Keratinocyte (primary cell): Measurements from ENCODE around the gene POU6F1. TPM values are rescaled to one million over a fixed set of nuclear protein-coding genes. Genes with fewer than 3 reads are reported as not detected.

Source experiments
- DNase-seq: peaks from one replicate; pipeline ENCODE4 v3.0.0-alpha.2; 2011; ENCODE audit warnings: low read depth, missing footprints, low spot score
- FAIRE-seq: peaks from 2 replicates; lab custom pipeline; 2011; peaks lifted over from hg19 to GRCh38; lab: Jason Lieb, UNC
- H2AFZ ChIP-seq: 2 replicates; pipeline ENCODE4 v1.6.0; 2012; ENCODE audit warnings: low read length, control low read depth, inconsistent platforms; ENCODE audit not compliant: control insufficient read depth
- H3K27ac ChIP-seq: 2 replicates; pipeline ENCODE4 v1.5.1; 2011; ENCODE audit warnings: low read length; ENCODE audit not compliant: control insufficient read depth, insufficient read depth
- H3K27me3 ChIP-seq: 3 replicates; pipeline ENCODE4 v1.6.0; 2011; ENCODE audit warnings: low read length; ENCODE audit not compliant: control insufficient read depth, insufficient read depth; ENCODE audit errors: extremely low read depth
- H3K36me3 ChIP-seq, 2 experiments: 2 replicates in 1 of 2; 3 replicates in 1 of 2; pipeline ENCODE4 v1.5.1; 2011; ENCODE audit warnings: low read length in 2 of 2, mild to moderate bottlenecking in 1 of 2; ENCODE audit not compliant: control insufficient read depth in 2 of 2, insufficient read depth in 2 of 2; ENCODE audit errors: extremely low read depth in 1 of 2
- H3K4me1 ChIP-seq: 3 replicates; pipeline ENCODE4 v1.5.1; 2011; ENCODE audit warnings: low read length; ENCODE audit not compliant: control insufficient read depth, insufficient read depth; ENCODE audit errors: extremely low read depth
- H3K4me2 ChIP-seq: 3 replicates; pipeline ENCODE4 v1.6.0; 2011; ENCODE audit warnings: low read depth, low read length; ENCODE audit not compliant: control insufficient read depth, insufficient read depth; ENCODE audit errors: extremely low read depth
- H3K4me3 ChIP-seq, 3 experiments: fragments of 200-600 bp in 1 of 3; sonication (generic) in 1 of 3; 2 replicates in 2 of 3; 3 replicates in 1 of 3; pipeline ENCODE4 v1.5.1; 2011 to 2016; ENCODE audit warnings: low read length in 3 of 3, mild to moderate bottlenecking in 3 of 3, control low read depth in 2 of 3, inconsistent platforms in 1 of 3, low read depth in 1 of 3, mixed read lengths in 1 of 3, mixed run types in 1 of 3, moderate library complexity in 1 of 3; ENCODE audit not compliant: control insufficient read depth in 2 of 3, insufficient read depth in 2 of 3; ENCODE audit errors: extremely low read depth in 1 of 3
- H3K79me2 ChIP-seq: 2 replicates; pipeline ENCODE4 v1.6.0; 2012; ENCODE audit warnings: low read length; ENCODE audit not compliant: control insufficient read depth, insufficient read depth
- H3K9ac ChIP-seq: 3 replicates; pipeline ENCODE4 v1.6.0; 2011; ENCODE audit warnings: low read length; ENCODE audit not compliant: control insufficient read depth, insufficient read depth; ENCODE audit errors: extremely low read depth
- H3K9me1 ChIP-seq: 3 replicates; pipeline ENCODE4 v1.6.0; 2011; ENCODE audit warnings: low read length; ENCODE audit not compliant: control insufficient read depth, insufficient read depth; ENCODE audit errors: extremely low read depth
- H3K9me3 ChIP-seq: 2 replicates; pipeline ENCODE4 v1.5.1; 2012; ENCODE audit warnings: low read depth, low read length; ENCODE audit not compliant: control insufficient read depth
- H4K20me1 ChIP-seq: 3 replicates; pipeline ENCODE4 v1.6.0; 2011; ENCODE audit warnings: low read length; ENCODE audit not compliant: control insufficient read depth, insufficient read depth; ENCODE audit errors: extremely low read depth
- CTCF ChIP-seq, 3 experiments: IDR thresholded peaks in 1 of 3; conservative IDR thresholded peaks in 1 of 3; optimal IDR thresholded peaks in 1 of 3; 2 replicates in 2 of 3; 3 replicates in 1 of 3; pipeline versions ENCODE3 to v1.5.1; 2011; ENCODE audit warnings: low read length in 3 of 3, mild to moderate bottlenecking in 3 of 3, moderate library complexity in 2 of 3, control low read depth in 1 of 3, inconsistent platforms in 1 of 3; ENCODE audit not compliant: insufficient read depth in 2 of 3; ENCODE audit errors: extremely low read depth in 1 of 3
- EZH2 ChIP-seq: IDR thresholded peaks from one replicate; pipeline ENCODE4 v1.6.1; 2012; ENCODE audit warnings: inconsistent platforms, mild to moderate bottlenecking, low read length, moderate library complexity
- dilution Hi-C: fragments of 300-500 bp; cut with MboI; formaldehyde crosslinking; loops from one replicate; pipeline ENCODE4 v1.7.0; 2020; ENCODE audit warnings: low sequenced_read_pairs; ENCODE audit not compliant: extremely low pct_ligation_motif_present
- polyA plus RNA-seq, 5 experiments: library from polyadenylated mRNA; depleted of rRNA in 3 of 5; stranded (reverse) in 3 of 5; stranded (forward) in 1 of 5; unstranded in 1 of 5; fragments of >200 nt; gene quantifications; 1 replicate in 1 of 5; 2 replicates in 3 of 5; 3 replicates in 1 of 5; pipeline versions ENCODE4 v1.2.1 to v1.2.3, GENCODE V29; 2011 to 2012; ENCODE audit warnings: missing spikeins in 2 of 5, low read depth in 1 of 5, low replicate concordance in 1 of 5

POU6F1 gene
- polyA plus RNA-seq, 1 donor (not counting 4 experiments of a cell fraction or from before 2014, with no cell fraction given): 0.42 TPM

DNA sequence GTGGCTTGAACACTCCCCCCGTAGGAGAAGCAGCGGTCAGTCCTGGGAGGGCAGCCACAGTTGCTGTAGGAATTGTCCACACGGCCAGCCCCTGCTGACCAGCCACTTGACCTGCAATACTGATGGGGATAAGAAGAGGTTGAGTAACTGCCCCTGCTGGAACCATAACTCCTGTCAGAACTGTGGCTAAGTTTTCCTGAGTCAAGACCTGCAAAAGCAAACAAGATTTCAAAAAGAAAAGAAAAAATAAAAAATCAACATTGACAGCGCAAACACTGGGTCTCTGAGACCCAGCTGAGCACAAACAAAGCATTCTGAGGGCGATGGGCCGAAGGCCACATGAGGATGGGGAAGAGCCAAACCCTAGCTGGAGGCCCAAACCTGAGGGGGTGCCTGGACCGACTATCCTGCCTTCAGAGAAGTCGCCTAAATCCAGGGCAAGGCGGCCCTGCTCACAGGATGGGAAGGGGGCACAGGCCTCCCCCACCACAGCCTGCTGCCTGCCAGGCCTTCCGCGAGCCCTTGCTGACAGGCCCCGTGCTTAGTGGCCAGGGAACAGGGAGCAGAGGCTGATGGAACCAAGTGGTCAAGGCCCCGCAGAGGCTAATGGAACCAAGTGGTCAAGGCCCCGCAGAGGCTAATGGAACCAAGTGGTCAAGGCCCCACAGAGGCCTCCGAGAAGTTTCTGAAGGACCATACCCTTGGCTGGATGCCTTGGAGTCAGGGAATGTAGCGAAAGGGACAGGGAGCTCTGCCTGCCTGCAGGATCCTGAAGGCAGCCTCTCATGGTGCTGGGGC, 19.1 kb downstream of the POU6F1 start:
- TF ChIP-seq EZH2 (no peak), CTCF (optimal IDR thresholded peaks at IDR 0.05 in 1 of 3, IDR thresholded peaks at IDR 0.05 in 1 of 3, conservative IDR thresholded peaks at IDR 0.05 in 1 of 3; ENCODE audit: extremely low read depth in 1 of 3, insufficient read depth in 2 of 3, low read length in 3 of 3) (no peak)
- Histone ChIP-seq H3K9me3 (no peaks in the 10 kb centered on the region), H3K9ac (no peak overlapping the region), H3K4me1 (no peaks in the 10 kb centered on the region), H3K4me2 (no peak overlapping the region), H3K4me3 (no peak overlapping the region), H2AFZ (no peak overlapping the region), H4K20me1 (no peaks in the 10 kb centered on the region), H3K27ac (no peak overlapping the region), H3K9me1 (no peaks in the 10 kb centered on the region), H3K79me2 (no peaks in the 10 kb centered on the region), H3K36me3 (no peaks in the 10 kb centered on the region), H3K27me3 (no peaks in the 10 kb centered on the region)
- DNase-seq (no peak), FAIRE-seq (no peak)
- dilution Hi-C loops: no loop called here

DNA sequence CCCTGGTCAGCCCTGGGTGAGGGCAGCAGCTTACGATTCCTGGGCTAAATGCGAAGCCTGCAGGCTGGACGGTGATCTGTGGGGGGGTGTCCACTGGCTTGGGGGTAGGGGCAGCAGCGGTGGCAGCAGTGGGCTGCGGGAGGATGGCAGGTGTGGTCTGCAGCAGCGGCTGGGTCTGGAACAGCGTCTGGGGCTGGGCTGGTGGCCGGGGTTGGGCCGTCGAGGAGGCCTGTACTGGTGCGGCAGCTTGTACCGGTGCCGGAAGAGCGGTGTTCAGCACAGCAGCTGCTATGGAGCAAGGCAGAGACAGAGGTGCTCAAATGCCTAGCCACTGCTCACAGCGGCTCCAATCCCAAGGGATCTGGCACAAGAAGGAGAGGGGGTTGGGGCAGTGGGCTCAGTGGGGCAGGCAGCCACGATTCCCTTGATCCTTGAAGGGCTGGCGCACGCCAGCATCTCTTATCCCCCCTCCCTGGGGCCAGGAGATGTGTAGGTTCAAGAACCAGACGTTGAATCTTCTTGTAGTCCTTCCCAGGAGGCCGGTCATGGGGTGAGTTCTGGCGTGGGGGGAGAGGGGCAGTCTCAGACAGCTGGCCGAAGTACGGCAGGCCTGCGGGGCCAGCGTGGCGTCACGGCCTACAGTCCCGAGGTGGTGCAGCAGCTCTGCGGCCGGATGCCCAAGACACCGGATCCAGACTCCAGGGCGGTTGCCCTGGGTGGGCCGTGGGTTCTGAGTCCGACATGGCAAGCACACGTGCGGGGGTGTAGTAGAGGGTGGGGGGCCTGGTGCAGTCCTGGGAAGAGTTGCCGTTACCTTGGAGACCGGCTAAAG, 19.9 kb downstream of the POU6F1 start:
- dilution Hi-C loops: no loop called here
- Histone ChIP-seq H4K20me1 (no peaks in the 10 kb centered on the region), H3K79me2 (no peaks in the 10 kb centered on the region), H3K4me3 (no peak overlapping the region), H3K4me1 (no peaks in the 10 kb centered on the region), H3K4me2 (no peak overlapping the region), H3K9me1 (no peaks in the 10 kb centered on the region), H2AFZ (no peak overlapping the region), H3K27ac (no peak overlapping the region), H3K36me3 (no peaks in the 10 kb centered on the region), H3K27me3 (no peaks in the 10 kb centered on the region), H3K9ac (no peak overlapping the region), H3K9me3 (no peaks in the 10 kb centered on the region)
- DNase-seq: no peak
- no peak for FAIRE-seq
- no peak for TF ChIP-seq CTCF (optimal IDR thresholded peaks at IDR 0.05 in 1 of 3, IDR thresholded peaks at IDR 0.05 in 1 of 3, conservative IDR thresholded peaks at IDR 0.05 in 1 of 3; ENCODE audit: extremely low read depth in 1 of 3, insufficient read depth in 2 of 3, low read length in 3 of 3)
- TF ChIP-seq EZH2: no peak
